Measurements from ENCODE around the gene FLOT1.
"Not testable (repeated sequence)": the region's sequence is repeated elsewhere in the genome, so short reads cannot be mapped to it uniquely, and the experiment has no call there.

FLOT1 gene

DNA sequence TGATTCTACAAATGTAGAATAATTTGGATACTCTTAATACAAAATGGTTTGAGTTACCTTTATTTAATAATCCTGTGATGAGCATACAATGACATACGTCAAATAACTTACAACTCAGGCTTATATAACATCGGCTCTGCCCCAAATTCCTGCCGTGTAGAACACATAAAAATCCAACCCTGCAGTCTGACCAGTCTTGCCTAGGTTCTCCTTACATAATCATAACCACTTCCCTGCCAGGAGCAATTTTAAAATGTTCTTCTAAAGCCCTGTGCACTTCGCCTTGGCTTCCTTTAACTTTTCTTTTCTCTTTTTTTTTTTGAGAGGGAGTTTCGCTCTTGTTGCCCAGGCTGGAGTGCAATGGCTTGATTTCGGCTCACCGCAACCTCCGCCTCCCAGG is 18.1 kb upstream of the FLOT1 start:
- Mint-ChIP-seq H3K27ac (peak overlapping the region; percentile 83), H3K4me3 (no peak overlapping the region), H3K9me3 (no peaks in the 10 kb centered on the region), H3K27me3 (peaks cover 15% of the 10 kb centered on the region), H3K36me3 (no peaks in the 10 kb centered on the region), H3K4me1 (peaks cover 45% of the 10 kb centered on the region)
- no peak for ATAC-seq

DNA sequence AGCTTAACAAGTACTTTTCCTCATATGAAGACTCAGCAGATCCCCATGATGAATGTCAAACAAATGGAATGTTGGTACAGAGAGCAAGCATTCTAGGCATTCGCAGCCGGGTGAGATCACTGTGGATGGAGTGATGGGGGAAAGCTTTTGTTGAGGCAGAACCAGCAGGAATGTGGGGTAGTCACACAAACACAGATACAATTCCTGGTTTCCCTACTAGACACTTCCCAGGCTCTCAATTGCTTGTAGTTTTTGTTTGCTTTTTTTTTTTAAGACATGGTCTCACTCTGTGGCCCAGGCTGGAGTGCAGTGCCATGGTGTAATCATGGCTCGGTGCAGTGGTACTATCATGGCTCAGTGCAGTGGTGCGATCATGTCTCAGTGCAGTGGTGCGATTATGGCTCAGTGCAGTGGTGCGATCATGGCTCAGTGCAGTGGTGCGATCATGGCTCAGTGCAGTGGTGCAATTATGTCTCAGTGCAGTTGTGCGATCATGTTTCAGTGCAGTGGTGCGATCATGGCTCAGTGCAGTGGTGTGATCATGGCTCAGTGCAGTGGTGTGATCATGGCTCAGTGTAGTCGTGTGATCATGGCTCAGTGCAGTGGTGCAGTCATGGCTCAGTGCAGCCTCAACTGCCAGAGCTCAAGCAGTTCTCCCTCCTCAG is 17.2 kb upstream of the FLOT1 start:
- peaks cover 14% of the 10 kb centered on the region for H3K27me3 Mint-ChIP-seq
- H3K4me1 Mint-ChIP-seq, result peaks cover 45% of the 10 kb centered on the region
- H3K27ac Mint-ChIP-seq, result peak overlapping the region; percentile 83
- H3K36me3 Mint-ChIP-seq, result no peaks in the 10 kb centered on the region
- no peak for ATAC-seq
- H3K4me3 Mint-ChIP-seq, result no peak overlapping the region
- H3K9me3 Mint-ChIP-seq, result no peaks in the 10 kb centered on the region

DNA sequence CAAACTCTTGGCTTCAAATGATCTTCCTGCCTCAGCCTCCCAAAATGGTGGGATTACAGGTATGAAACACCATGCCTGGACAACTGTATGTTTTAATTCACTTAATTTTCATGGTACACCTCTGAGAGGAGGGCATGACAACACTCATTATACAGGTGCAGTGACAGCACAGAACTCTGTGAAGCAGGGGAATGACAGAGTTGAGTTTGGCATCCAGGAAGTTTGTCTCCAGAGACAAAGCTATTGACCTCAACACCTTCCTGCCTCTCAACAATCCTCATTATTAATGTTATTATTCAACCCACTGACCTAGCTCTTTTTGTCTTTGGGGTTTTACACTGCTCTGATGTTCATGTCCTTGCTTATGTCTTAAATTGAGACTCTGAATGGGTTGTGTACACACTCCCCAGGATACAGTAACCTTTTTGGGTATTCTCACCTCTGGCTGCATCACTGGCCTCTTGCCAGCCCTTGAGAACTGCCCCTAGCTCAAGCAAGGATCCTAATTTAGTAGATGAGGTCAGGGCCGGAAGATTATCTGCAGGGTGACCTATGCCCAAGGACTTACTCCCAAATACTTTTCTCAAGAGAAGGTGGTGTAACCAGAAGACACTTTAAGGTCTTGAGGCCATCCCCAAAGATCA is 14.9 kb upstream of the FLOT1 start:
- Mint-ChIP-seq H3K27ac (peak overlapping the region; percentile 73), H3K4me3 (no peak overlapping the region), H3K4me1 (peaks cover 36% of the 10 kb centered on the region), H3K9me3 (no peaks in the 10 kb centered on the region), H3K27me3 (no peaks in the 10 kb centered on the region), H3K36me3 (no peaks in the 10 kb centered on the region)
- ATAC-seq, result no peak

DNA sequence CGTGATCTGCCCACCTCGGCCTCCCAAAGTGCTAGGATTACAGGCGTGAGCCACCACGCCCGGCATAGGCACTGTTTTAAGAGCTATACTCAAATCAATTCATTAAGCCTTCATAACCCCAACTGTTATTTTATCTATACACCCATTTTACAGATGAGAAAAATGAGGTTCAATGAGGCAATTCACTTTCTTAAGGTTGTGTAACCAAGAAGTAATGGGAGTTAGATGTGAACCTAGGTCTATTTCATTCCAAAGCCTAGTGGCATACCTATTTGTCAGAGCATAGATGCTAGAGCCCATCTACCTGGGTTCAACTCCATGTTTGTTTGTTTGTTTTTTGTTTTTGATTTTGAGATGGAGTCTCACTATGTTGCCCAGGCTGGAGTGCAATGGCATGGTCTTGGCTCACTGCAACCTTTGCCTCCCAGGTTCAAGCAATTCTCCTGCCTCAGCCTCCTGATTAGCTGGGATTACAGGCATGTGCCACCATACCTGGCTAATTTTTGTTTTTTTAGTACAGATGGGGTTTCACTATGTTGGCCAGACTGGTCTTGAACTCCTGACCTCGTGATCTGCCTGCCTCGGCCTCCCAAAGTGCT is 14.0 kb upstream of the FLOT1 start:
- not testable (repeated sequence) for H3K4me3 Mint-ChIP-seq, H3K36me3 Mint-ChIP-seq, ATAC-seq, H3K9me3 Mint-ChIP-seq, H3K27me3 Mint-ChIP-seq, H3K27ac Mint-ChIP-seq
- H3K4me1 Mint-ChIP-seq, result peaks cover 40% of the 10 kb centered on the region

DNA sequence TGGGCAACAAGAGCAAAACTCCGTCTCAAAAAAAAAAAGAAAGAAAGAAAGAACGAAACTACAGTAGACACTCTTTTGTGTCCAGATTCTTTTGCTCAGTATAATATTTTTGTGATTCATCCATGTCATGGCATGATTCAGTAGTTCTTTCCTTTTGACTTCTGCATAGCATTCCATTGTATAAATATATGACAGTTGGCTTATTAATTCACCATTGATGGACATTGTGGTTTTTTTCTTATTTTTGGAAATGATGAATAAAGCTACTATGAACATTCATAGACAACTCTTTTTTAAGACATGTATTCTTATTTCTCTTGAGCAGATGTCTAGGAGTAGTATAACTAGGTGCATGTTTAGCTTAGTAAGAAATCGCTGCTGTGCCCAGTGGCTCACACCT is 12.1 kb upstream of the FLOT1 start:
- Mint-ChIP-seq H3K4me3 (no peak overlapping the region), H3K4me1 (peaks cover 31% of the 10 kb centered on the region), H3K27ac (no peak overlapping the region), H3K9me3 (no peaks in the 10 kb centered on the region), H3K36me3 (no peaks in the 10 kb centered on the region), H3K27me3 (no peaks in the 10 kb centered on the region)
- no peak for ATAC-seq

DNA sequence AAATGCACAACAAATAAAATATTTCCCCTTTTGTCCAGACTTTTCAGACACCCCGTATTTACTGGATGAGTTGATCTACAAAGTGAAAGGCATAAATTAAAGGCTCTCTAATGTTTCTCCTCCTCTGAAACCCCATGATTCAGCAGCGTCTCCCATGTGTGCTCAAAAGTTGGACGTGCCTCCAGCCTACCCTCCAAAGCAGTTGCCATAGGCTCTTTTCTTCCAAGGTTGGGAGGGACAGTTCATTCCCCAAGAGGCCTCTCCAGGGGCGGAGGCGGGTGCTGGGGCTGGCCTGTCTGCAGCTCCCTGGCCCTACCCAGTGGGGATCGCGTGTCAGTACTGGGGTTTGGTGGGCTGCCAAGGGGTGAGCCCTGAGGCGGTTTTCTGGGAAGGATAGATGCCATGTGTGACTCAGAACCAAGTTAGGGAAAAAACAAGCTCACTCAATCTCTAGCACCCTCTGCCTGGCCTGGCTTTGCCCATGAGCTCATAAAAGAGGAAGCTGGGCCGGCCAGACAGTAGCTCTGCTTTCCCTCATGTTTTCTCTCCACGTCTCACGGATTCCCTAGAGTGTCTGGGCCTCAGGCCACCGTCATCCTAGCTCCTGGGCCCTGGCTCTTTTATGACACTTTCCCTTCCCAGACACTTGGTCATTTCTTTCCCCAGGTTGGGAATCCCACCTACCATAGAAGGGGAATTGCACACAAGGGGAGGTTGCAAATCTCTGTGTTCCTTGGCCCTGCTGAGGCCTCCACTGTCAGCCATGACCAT is 9.9 kb upstream of the FLOT1 start:
- ATAC-seq, result peak; percentile 68
- H3K36me3 Mint-ChIP-seq, result no peaks in the 10 kb centered on the region
- peaks cover 12% of the 10 kb centered on the region for H3K4me1 Mint-ChIP-seq
- no peak overlapping the region for H3K27ac Mint-ChIP-seq
- no peak overlapping the region for H3K4me3 Mint-ChIP-seq
- H3K9me3 Mint-ChIP-seq, result no peaks in the 10 kb centered on the region
- H3K27me3 Mint-ChIP-seq, result no peaks in the 10 kb centered on the region

DNA sequence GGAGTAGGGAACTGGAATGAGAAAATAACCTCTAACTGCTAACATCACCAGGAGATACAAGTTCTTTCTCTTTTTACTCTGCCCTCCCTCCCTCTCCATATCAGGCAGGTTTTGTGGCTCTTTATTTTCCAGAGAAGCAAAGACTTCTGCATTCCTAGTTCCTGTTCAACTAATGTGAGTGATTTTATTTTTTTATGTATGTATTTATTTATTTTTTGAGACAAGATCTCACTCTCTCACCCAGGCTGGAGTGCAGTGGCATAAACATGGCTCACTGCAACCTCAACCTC is 7.8 kb upstream of the FLOT1 start:
- ATAC-seq, result no peak
- Mint-ChIP-seq H3K9me3 (no peaks in the 10 kb centered on the region), H3K36me3 (no peaks in the 10 kb centered on the region), H3K27me3 (no peaks in the 10 kb centered on the region), H3K4me1 (peaks cover 10% of the 10 kb centered on the region), H3K4me3 (no peak overlapping the region), H3K27ac (no peak overlapping the region)

DNA sequence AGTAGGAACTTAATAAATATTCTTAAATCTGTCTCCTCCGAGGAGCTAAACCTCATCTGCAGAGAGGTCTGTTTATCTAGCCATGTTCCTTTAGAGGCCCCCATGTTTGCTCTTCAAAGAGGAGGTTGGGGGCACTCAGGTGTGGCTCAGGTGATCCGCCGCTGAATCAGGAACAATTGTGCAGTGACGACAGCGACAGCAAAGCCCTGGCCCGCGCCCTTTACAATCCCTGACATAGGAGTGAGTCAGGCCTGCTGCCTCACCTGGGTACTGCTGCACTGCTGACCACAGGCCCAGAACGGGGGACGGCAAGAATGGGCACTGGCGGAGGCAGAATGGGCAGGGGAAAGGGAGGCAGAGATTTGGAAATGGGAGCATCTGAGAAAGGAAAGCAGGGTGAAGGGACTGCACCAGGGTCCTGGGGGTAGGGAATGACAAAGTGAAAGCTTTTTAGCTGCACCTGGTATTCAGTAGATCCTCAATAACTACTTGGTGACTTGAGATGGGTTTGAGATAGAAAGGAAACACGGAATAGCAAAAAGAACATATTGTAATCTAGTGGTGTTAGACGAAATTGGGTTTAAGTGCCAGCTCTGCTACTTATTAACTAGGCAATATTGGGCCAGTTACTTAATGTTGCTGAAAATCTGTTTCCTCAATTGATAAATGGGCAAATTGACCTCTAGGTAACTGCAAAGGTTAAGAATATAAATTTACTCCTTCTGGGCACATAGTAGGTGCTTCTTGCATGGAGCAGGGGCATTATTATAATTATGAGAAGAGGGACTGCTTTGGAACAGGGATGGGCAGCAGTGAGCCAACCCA is 7.3 kb upstream of the FLOT1 start:
- Mint-ChIP-seq H3K4me3 (no peak overlapping the region), H3K36me3 (no peaks in the 10 kb centered on the region), H3K4me1 (peaks cover 10% of the 10 kb centered on the region), H3K9me3 (no peaks in the 10 kb centered on the region), H3K27me3 (no peaks in the 10 kb centered on the region), H3K27ac (no peak overlapping the region)
- no peak for ATAC-seq

DNA sequence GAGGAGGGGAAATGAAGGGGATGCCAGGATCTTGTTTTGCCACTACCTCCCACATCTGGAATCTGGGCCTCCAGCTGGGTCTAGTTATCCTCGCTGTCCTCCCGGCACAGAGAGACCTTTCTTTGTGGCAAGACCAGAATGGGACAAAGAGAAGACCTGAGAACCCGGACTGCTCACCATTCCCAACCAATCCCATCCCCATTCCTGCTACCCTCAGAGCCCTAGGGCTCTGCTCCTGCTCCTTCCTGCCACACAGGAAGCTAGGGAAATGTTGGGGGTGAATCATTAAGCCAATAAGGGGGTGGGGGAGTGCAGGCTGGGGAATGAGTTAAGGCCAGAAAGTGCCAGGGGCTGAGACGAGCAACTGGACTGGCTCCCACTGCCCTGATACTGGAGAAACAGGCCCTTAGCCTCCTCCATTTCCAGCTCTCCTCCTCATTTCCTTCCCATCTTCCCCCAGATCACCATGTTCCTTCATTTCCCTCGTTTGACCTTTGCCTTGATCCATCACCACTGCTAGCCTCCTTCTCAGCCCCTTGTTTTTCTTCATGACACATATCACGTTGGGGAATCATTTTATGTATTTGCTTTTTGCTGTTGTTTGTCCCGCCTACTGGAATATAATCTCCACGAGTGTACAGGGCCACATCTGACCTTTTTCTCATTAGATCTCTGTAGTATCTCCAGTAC is 6.5 kb upstream of the FLOT1 start:
- no peak overlapping the region for H3K27ac Mint-ChIP-seq
- H3K4me3 Mint-ChIP-seq, result no peak overlapping the region
- no peaks in the 10 kb centered on the region for H3K27me3 Mint-ChIP-seq
- peaks cover 16% of the 10 kb centered on the region for H3K4me1 Mint-ChIP-seq
- H3K36me3 Mint-ChIP-seq, result no peaks in the 10 kb centered on the region
- ATAC-seq, result no peak
- no peaks in the 10 kb centered on the region for H3K9me3 Mint-ChIP-seq

DNA sequence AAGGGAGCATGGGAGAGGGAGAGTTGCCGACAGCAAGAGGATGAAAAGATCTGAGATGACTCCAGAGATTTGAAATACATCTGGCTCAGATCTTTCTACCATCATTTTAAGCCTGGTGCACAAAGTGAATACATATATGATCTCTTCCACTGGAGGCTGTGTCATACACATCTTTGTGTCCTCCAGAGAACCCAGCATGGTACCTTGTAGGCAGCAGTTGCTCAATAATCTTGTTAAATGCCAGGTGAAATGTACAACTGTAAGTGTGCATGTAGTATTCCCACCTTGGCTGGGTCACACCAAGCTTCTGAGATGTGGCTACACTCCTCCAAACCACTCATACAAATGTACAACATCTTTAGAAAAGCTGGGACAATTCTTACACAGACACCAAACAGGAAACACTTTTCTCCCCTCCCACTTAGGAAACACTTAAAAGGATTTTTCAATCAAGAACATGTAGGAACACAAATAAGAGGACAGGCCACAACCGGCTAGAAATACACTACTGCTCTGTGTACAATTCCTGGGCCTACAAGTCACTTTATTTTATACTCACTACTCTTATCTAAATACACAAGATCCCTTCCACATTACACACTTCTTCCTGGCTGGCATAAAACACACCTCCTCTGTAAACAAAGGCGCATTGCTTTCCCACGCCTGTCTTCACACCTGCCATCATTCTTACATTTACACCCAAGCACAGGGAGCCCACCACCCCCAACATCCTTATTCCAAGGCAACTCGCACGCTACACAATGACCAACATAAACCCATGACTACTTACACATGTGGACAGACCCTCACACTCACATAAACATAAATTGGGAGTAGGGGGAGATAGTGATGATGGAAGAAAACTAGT is 5.6 kb upstream of the FLOT1 start:
- Mint-ChIP-seq H3K4me3 (no peak overlapping the region), H3K27ac (no peak overlapping the region), H3K27me3 (no peaks in the 10 kb centered on the region), H3K9me3 (no peaks in the 10 kb centered on the region), H3K4me1 (peaks cover 25% of the 10 kb centered on the region), H3K36me3 (peaks cover 7% of the 10 kb centered on the region)
- ATAC-seq, result no peak

DNA sequence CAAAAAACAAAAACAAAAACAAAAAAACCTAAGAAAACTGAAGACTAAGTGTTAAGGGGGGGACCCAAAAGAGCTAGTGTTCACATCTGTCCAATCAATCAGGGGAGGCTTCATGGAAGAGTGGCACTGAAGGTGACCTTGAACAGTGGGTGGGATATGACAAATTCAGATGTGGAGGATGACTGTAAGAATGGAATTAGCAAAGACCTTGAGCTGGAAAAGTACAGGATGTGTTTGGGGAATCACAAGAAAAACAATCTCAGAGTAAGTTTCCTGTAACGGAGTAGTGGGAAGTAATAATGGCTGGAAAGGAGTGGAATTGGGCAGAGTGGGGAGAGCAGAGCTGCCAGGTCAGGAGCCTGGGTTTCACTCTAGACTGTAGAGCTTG is 4.8 kb upstream of the FLOT1 start:
- Mint-ChIP-seq H3K9me3 (no peaks in the 10 kb centered on the region), H3K36me3 (peaks cover 7% of the 10 kb centered on the region), H3K27ac (no peak overlapping the region), H3K4me1 (peaks cover 21% of the 10 kb centered on the region), H3K27me3 (no peaks in the 10 kb centered on the region), H3K4me3 (no peak overlapping the region)
- ATAC-seq, result no peak

DNA sequence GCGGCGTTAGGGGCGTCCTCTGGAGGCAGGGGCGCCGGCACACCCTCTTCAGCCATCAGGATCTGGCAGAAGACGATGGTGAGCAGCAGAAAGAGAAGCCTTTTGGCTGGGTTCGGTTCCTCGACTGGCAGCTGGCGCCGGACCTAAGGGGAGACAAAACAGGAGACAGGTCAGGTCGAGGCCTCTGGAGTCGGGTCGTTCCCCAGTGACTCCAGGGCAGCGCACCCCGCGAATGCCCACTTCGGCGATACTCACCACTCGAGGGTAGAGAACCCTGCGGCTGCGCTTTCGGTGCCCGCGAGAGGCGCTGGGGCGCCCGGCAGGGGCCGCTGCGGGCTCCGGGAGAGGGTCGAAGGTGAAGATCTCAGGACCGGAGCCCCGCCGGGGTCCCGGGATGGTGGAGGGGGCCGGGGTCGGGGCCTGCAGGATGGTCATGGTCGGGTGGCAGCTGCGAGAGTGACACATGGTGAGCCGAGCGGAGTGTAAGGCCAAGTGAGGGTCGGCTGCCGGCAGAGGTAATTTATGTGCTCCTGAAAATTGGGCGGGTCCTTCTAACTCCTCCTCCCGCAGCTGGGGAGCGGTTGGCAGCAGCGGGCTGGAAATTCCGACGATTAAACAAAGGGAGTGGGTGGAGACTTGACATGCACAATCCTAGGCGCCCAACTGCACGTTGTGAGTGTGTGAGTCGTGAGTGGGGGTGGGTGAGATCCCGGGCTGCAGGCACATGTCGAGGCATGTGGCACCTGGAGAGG is 1.7 kb upstream of the FLOT1 start, which contains the start of gene IER3:
IER3 (minus strand) TSS at position 494 of the 752 bp plus-strand sequence; CDS start at position 465, 29 bp downstream.
- H3K9me3 Mint-ChIP-seq, result no peaks in the 10 kb centered on the region
- no peaks in the 10 kb centered on the region for H3K27me3 Mint-ChIP-seq
- peaks cover 27% of the 10 kb centered on the region for H3K36me3 Mint-ChIP-seq
- peaks cover 33% of the 10 kb centered on the region for H3K4me1 Mint-ChIP-seq
- peak within 1 kb of the TSS; percentile 83 for H3K27ac Mint-ChIP-seq
- ATAC-seq, result peak; percentile 66
- peak within 1 kb of the TSS; percentile 90 for H3K4me3 Mint-ChIP-seq

All from stimulated activated memory B cell treated with anti-CD40 and anti-IgM and Interleukin-4, amounts not matched to agents 10 μg/mL and 1 μg/mL and 100 μg/mL, for 72 hours (primary cell).